Mesothelial cell of epicardium (in vitro differentiated cells): ENCODE data around the gene ANKDD1B. TPM values are rescaled to one million over a fixed set of nuclear protein-coding genes. Genes with fewer than 3 reads are reported as not detected.
"Not testable (repeated sequence)": the region's sequence is repeated elsewhere in the genome, so short reads cannot be mapped to it uniquely, and the experiment has no call there.

ENCODE experiments used
- DNase-seq, 2 experiments: peaks; one replicate each; pipeline ENCODE4 v3.0.0; 2021; ENCODE audit warnings: low spot score in 2 of 2; ENCODE audit not compliant: unreplicated experiment in 2 of 2
- H3K27ac Mint-ChIP-seq: 2 replicates; pipeline ENCODE4 v1.8.0; 2021; ENCODE audit warnings: mixed read lengths
- H3K27me3 Mint-ChIP-seq: 2 replicates; pipeline ENCODE4 v1.8.0; 2021; ENCODE audit warnings: low read depth, mixed read lengths
- H3K36me3 Mint-ChIP-seq: 2 replicates; pipeline ENCODE4 v1.8.0; 2021; ENCODE audit warnings: mixed read lengths
- H3K4me1 Mint-ChIP-seq: 2 replicates; pipeline ENCODE4 v1.8.0; 2021; ENCODE audit warnings: mixed read lengths
- H3K4me3 Mint-ChIP-seq: 2 replicates; pipeline ENCODE4 v1.8.0; 2021; ENCODE audit warnings: mild to moderate bottlenecking, moderate library complexity, mixed read lengths
- H3K9me3 Mint-ChIP-seq: 2 replicates; pipeline ENCODE4 v1.8.0; 2021; ENCODE audit warnings: mixed read lengths
- total RNA-seq: library from RNA; stranded (reverse); gene quantifications from 3 replicates; pipeline ENCODE4 v1.2.1, GENCODE V29; 2021
- TF ChIP-seq, protein P1 (sequence below): fragments of 200-600 bp; sonication (generic); IDR thresholded peaks from one replicate; pipeline ENCODE4 v1.5.0; 2021; ENCODE audit warnings: antibody characterized with exemption; ENCODE audit not compliant: unreplicated experiment

The ANKDD1B gene
- total RNA-seq, 1 donor from 2014 or later: 1.1 TPM

DNA sequence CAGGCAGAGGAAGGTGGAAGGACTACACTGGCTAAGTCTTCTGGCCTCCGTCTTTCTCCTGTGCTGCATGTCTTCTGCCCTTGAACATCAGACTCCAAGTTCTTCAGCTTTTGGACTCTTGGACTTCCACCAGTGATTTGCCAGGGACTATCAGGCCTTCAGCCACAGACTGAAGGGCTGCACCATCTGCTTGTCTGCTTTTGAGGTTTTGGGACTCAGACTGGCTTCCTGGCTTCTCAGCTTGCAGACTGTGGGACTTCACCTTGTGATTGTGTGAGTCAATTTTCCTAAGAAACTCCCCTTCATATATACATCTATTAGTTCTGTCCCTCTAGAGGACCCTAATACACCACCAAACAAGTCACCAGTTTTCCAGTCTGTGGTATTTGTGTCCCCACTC is 9.7 kb upstream of the ANKDD1B start:
- H3K36me3 Mint-ChIP-seq: peaks cover 10% of the 10 kb centered on the region
- TF ChIP-seq, protein P1, sequence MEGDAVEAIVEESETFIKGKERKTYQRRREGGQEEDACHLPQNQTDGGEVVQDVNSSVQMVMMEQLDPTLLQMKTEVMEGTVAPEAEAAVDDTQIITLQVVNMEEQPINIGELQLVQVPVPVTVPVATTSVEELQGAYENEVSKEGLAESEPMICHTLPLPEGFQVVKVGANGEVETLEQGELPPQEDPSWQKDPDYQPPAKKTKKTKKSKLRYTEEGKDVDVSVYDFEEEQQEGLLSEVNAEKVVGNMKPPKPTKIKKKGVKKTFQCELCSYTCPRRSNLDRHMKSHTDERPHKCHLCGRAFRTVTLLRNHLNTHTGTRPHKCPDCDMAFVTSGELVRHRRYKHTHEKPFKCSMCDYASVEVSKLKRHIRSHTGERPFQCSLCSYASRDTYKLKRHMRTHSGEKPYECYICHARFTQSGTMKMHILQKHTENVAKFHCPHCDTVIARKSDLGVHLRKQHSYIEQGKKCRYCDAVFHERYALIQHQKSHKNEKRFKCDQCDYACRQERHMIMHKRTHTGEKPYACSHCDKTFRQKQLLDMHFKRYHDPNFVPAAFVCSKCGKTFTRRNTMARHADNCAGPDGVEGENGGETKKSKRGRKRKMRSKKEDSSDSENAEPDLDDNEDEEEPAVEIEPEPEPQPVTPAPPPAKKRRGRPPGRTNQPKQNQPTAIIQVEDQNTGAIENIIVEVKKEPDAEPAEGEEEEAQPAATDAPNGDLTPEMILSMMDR: no peak
- H3K4me3 Mint-ChIP-seq: no peak overlapping the region
- peaks cover 32% of the 10 kb centered on the region for H3K4me1 Mint-ChIP-seq
- no peaks in the 10 kb centered on the region for H3K9me3 Mint-ChIP-seq
- DNase-seq: no peak
- H3K27me3 Mint-ChIP-seq: no peaks in the 10 kb centered on the region
- peak overlapping the region; percentile 7 for H3K27ac Mint-ChIP-seq

GRCh38 chr5:75601996-75602395 is 9.3 kb upstream of the ANKDD1B start:
- Mint-ChIP-seq H3K27me3 (no peaks in the 10 kb centered on the region), H3K9me3 (no peaks in the 10 kb centered on the region), H3K4me1 (peaks cover 35% of the 10 kb centered on the region), H3K4me3 (no peak overlapping the region), H3K36me3 (peaks cover 6% of the 10 kb centered on the region), H3K27ac (peak overlapping the region; percentile 7)
- no peak for DNase-seq
- TF ChIP-seq, protein P1: no peak

- no peak for DNase-seq
- Mint-ChIP-seq H3K27me3 (no peaks in the 10 kb centered on the region), H3K36me3 (peaks cover 6% of the 10 kb centered on the region), H3K27ac (peak overlapping the region; percentile 81), H3K9me3 (no peaks in the 10 kb centered on the region), H3K4me3 (no peak overlapping the region), H3K4me1 (peaks cover 40% of the 10 kb centered on the region)
- TF ChIP-seq, protein P1: no peak
Measured at GRCh38 chr5:75603371-75603770, 7.9 kb upstream of the ANKDD1B start.

GRCh38 chr5:75603821-75604220 is 7.4 kb upstream of the ANKDD1B start:
- no peak overlapping the region for H3K4me3 Mint-ChIP-seq
- no peaks in the 10 kb centered on the region for H3K27me3 Mint-ChIP-seq
- TF ChIP-seq, protein P1: no peak
- no peak for DNase-seq
- no peaks in the 10 kb centered on the region for H3K9me3 Mint-ChIP-seq
- peaks cover 40% of the 10 kb centered on the region for H3K4me1 Mint-ChIP-seq
- peak overlapping the region; percentile 81 for H3K27ac Mint-ChIP-seq
- H3K36me3 Mint-ChIP-seq: peaks cover 5% of the 10 kb centered on the region

DNA sequence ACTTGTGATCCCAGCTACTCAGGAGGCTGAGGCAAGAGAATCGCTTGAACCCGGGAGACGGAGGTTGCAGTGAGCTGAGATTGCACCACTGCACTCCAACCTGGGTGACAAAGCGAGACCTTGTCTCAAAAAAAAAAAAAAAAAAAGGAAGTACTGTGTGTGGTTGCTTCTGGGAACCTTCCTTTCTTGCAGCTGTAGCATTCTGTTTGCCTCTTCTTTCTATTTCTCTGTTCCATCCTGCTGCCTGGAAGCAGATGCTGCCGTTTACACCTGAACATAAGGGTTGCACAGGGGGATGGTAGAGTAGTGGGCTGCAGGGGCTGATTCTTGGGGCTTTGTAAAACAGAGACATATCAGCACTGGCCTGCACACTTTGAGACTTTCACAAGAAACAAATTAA is 3.9 kb upstream of the ANKDD1B start:
- H3K36me3 Mint-ChIP-seq: not testable (repeated sequence)

GRCh38 chr5:75608870-75609269 is 2.4 kb upstream of the ANKDD1B start:
- no peaks in the 10 kb centered on the region for H3K9me3 Mint-ChIP-seq
- DNase-seq: no peak
- no peak overlapping the region for H3K4me3 Mint-ChIP-seq
- H3K27ac Mint-ChIP-seq: no peak overlapping the region
- no peaks in the 10 kb centered on the region for H3K27me3 Mint-ChIP-seq
- no peaks in the 10 kb centered on the region for H3K36me3 Mint-ChIP-seq
- TF ChIP-seq, protein P1: no peak
- peaks cover 42% of the 10 kb centered on the region for H3K4me1 Mint-ChIP-seq

More for the DNA sequence above, 3.9 kb upstream of the ANKDD1B start:
- H3K27ac Mint-ChIP-seq, H3K27me3 Mint-ChIP-seq, DNase-seq, H3K4me3 Mint-ChIP-seq, H3K9me3 Mint-ChIP-seq: not testable (repeated sequence)
- H3K4me1 Mint-ChIP-seq: peaks cover 48% of the 10 kb centered on the region
